Endothelial cell of umbilical vein (primary cell): ENCODE measurements around the gene NUP107. TPM values are rescaled to one million over a fixed set of nuclear protein-coding genes. Genes with fewer than 3 reads are reported as not detected.

Source experiments
- BruUV-seq: library from RNA; stranded (reverse); fragments of 400-500 nt; replicated peaks from 2 replicates; lab custom pipeline; 2021; lab: Mats Ljungman, UMichigan
- CTCF ChIA-PET: fragments of 300-600, 350-600 bp; sonication (Branson Sonifier 250); formaldehyde crosslinking; loops from one replicate; lab custom pipeline; 2021; ENCODE audit warnings: antibody characterized with exemption, inconsistent platforms; lab: Charles Lee
- POLR2A ChIA-PET: fragments of 300-600, 350-600 bp; sonication (Branson Sonifier 250); formaldehyde crosslinking; loops from one replicate; lab custom pipeline; 2021; ENCODE audit warnings: antibody characterized with exemption, inconsistent platforms; lab: Charles Lee
- DNase-seq: peaks from one replicate; pipeline ENCODE4 v3.0.0-alpha.2; 2011; ENCODE audit warnings: low read depth, low spot score
- FAIRE-seq: peaks from 2 replicates; lab custom pipeline; 2011; peaks lifted over from hg19 to GRCh38; lab: Jason Lieb, UNC
- H2AFZ ChIP-seq: 2 replicates; pipeline ENCODE4 v1.6.0; 2012; ENCODE audit warnings: low read depth, low read length, control low read depth, inconsistent platforms
- H3K27ac ChIP-seq: 2 replicates; pipeline ENCODE4 v1.5.1; 2011; ENCODE audit warnings: low read depth, mild to moderate bottlenecking, control low read depth, low read length, moderate library complexity; ENCODE audit not compliant: insufficient read depth
- H3K27me3 ChIP-seq, 2 experiments: 2 replicates each; pipeline versions ENCODE4 v1.6.0 to v1.6.1; 2011; ENCODE audit warnings: low read length in 2 of 2, mixed read lengths in 1 of 2; ENCODE audit not compliant: control insufficient read depth in 2 of 2, insufficient read depth in 2 of 2
- H3K36me3 ChIP-seq, 2 experiments: 2 replicates in 1 of 2; 3 replicates in 1 of 2; pipeline ENCODE4 v1.5.1; 2011; ENCODE audit warnings: low read length in 2 of 2, mild to moderate bottlenecking in 1 of 2, moderate library complexity in 1 of 2; ENCODE audit not compliant: control insufficient read depth in 2 of 2, insufficient read depth in 2 of 2; ENCODE audit errors: extremely low read depth in 1 of 2
- H3K4me1 ChIP-seq: 3 replicates; pipeline ENCODE4 v1.5.1; 2011; ENCODE audit warnings: mild to moderate bottlenecking, low read length; ENCODE audit not compliant: control insufficient read depth, insufficient read depth; ENCODE audit errors: extremely low read depth
- H3K4me2 ChIP-seq: 2 replicates; pipeline ENCODE4 v1.6.1; 2011; ENCODE audit warnings: low read length, control low read depth, mixed read lengths; ENCODE audit not compliant: insufficient read depth
- H3K4me3 ChIP-seq, 3 experiments: fragments of 200-600 bp in 1 of 3; sonication (generic), shearing (Covaris generic) in 1 of 3; replicated peaks in 1 of 3; 2 replicates each; pipeline ENCODE4 v1.5.1; 2011 to 2016; ENCODE audit warnings: control low read depth in 3 of 3, low read length in 3 of 3, mild to moderate bottlenecking in 2 of 3, inconsistent platforms in 1 of 3, low read depth in 1 of 3, moderate library complexity in 1 of 3; ENCODE audit not compliant: insufficient read depth in 1 of 3
- H3K79me2 ChIP-seq: 2 replicates; pipeline ENCODE4 v1.6.0; 2012; ENCODE audit warnings: low read length, inconsistent platforms; ENCODE audit not compliant: control insufficient read depth, insufficient read depth
- H3K9ac ChIP-seq: replicated peaks from 2 replicates; pipeline ENCODE3; 2011; ENCODE audit warnings: low read length, control low read depth; ENCODE audit not compliant: insufficient read depth; ENCODE audit errors: extremely low read depth
- H3K9me1 ChIP-seq: replicated peaks from 3 replicates; pipeline ENCODE4 v1.6.0; 2011; ENCODE audit warnings: mild to moderate bottlenecking, low read length; ENCODE audit not compliant: control insufficient read depth, insufficient read depth; ENCODE audit errors: extremely low read depth
- H3K9me3 ChIP-seq: replicated peaks from 2 replicates; pipeline ENCODE4 v1.5.1; 2012; ENCODE audit warnings: low read length, inconsistent platforms; ENCODE audit not compliant: control insufficient read depth, insufficient read depth
- H4K20me1 ChIP-seq: replicated peaks from 2 replicates; pipeline ENCODE3; 2011; ENCODE audit warnings: mild to moderate bottlenecking, low read length; ENCODE audit not compliant: control insufficient read depth, insufficient read depth; ENCODE audit errors: extremely low read depth
- EZH2 ChIP-seq: IDR thresholded peaks from 2 replicates; pipeline ENCODE4 v1.6.1; 2012; ENCODE audit warnings: borderline replicate concordance, low read depth, mild to moderate bottlenecking, moderate library complexity, low read length, inconsistent platforms; ENCODE audit not compliant: severe bottlenecking
- FOS ChIP-seq: IDR thresholded peaks from 2 replicates; pipeline ENCODE4 v1.6.1; 2011; ENCODE audit warnings: mild to moderate bottlenecking, low read length, moderate library complexity, borderline replicate concordance; ENCODE audit not compliant: insufficient read depth
- GATA2 ChIP-seq: IDR thresholded peaks from 2 replicates; pipeline ENCODE4 v1.7.0; 2011; ENCODE audit warnings: low read depth, mild to moderate bottlenecking, moderate library complexity, mixed read lengths, low read length; ENCODE audit not compliant: insufficient read length, insufficient read depth
- JUN ChIP-seq: IDR thresholded peaks from 2 replicates; pipeline ENCODE4 v1.6.1; 2011; ENCODE audit warnings: borderline replicate concordance, low read depth; ENCODE audit not compliant: insufficient read length, insufficient read depth
- MAX ChIP-seq: IDR thresholded peaks from 2 replicates; pipeline ENCODE4 v1.6.1; 2011; ENCODE audit not compliant: insufficient read depth, insufficient read length
- MYC ChIP-seq: IDR thresholded peaks from one replicate; pipeline ENCODE4 v1.6.1; 2011; ENCODE audit warnings: mild to moderate bottlenecking, low read depth, low read length
- POLR2A ChIP-seq: IDR thresholded peaks from 2 replicates; pipeline ENCODE4 v1.6.1; 2012; ENCODE audit warnings: low read depth, mild to moderate bottlenecking, control low read depth, low read length
- POLR2AphosphoS5 ChIP-seq: IDR thresholded peaks from 2 replicates; pipeline ENCODE4 v1.6.1; 2012; ENCODE audit warnings: low read depth, mild to moderate bottlenecking, control low read depth, low read length, moderate library complexity; ENCODE audit not compliant: insufficient read depth
- dilution Hi-C: fragments of 300-500 bp; cut with MboI; formaldehyde crosslinking; loops from one replicate; pipeline ENCODE4 v1.15.0; 2019; ENCODE audit warnings: low sequenced_read_pairs; ENCODE audit not compliant: extremely low pct_ligation_motif_present
- intact Hi-C: fragments of 100-400 bp; cut with micrococcal nuclease; formaldehyde crosslinking; loops from one replicate; pipeline ENCODE4 v1.10.0; 2022
- polyA plus RNA-seq, 4 experiments: library from polyadenylated mRNA; depleted of rRNA in 3 of 4; stranded (reverse) in 3 of 4; unstranded in 1 of 4; fragments of >200 nt; gene quantifications; 2 replicates each; pipeline versions ENCODE4 v1.2.1 to v1.2.3, GENCODE V29; 2011 to 2012; ENCODE audit warnings: missing spikeins in 1 of 4
- total RNA-seq: library from RNA; stranded (reverse); gene quantifications from 2 replicates; pipeline ENCODE4 v1.2.3, GENCODE V29; 2021
- TF ChIP-seq, protein P1 (sequence below), 2 donors: IDR thresholded peaks; 1 replicate in 1 of 2; 2 replicates in 1 of 2; pipeline ENCODE4 v1.5.1; 2011; ENCODE audit warnings: low read length in 2 of 2, mild to moderate bottlenecking in 2 of 2, moderate library complexity in 2 of 2, control low read depth in 1 of 2, inconsistent platforms in 1 of 2, low read depth in 1 of 2; ENCODE audit not compliant: insufficient read depth in 1 of 2; ENCODE audit errors: extremely low read depth in 1 of 2

Gene NUP107
- total and polyA plus RNA-seq, 2 donors (not counting 3 experiments of a cell fraction or from before 2014, with no cell fraction given) = 24.0 to 78.7 TPM

GRCh38 chr12:68786929-68787328, 100.2 kb downstream of the NUP107 start:
- TF ChIP-seq POLR2A (no peak), POLR2AphosphoS5 (no peak), FOS (no peak), JUN (no peak), EZH2 (no peak), GATA2 (no peak), MYC (no peak), MAX (no peak)
- TF ChIP-seq, protein P1, sequence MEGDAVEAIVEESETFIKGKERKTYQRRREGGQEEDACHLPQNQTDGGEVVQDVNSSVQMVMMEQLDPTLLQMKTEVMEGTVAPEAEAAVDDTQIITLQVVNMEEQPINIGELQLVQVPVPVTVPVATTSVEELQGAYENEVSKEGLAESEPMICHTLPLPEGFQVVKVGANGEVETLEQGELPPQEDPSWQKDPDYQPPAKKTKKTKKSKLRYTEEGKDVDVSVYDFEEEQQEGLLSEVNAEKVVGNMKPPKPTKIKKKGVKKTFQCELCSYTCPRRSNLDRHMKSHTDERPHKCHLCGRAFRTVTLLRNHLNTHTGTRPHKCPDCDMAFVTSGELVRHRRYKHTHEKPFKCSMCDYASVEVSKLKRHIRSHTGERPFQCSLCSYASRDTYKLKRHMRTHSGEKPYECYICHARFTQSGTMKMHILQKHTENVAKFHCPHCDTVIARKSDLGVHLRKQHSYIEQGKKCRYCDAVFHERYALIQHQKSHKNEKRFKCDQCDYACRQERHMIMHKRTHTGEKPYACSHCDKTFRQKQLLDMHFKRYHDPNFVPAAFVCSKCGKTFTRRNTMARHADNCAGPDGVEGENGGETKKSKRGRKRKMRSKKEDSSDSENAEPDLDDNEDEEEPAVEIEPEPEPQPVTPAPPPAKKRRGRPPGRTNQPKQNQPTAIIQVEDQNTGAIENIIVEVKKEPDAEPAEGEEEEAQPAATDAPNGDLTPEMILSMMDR (IDR thresholded peaks at IDR 0.05; ENCODE audit: extremely low read depth in 1 of 2, insufficient read depth in 1 of 2, low read depth in 1 of 2, low read length in 2 of 2) = no peak
- TSS peak; percentile 97 for BruUV-seq
- no peak overlapping the region for H2AFZ ChIP-seq
- intact Hi-C loops (loop anchor here (1.0 kb wide), 3 partner anchors 21 to 101 kb away; partner anchors contain the start of genes MDM2, NUP107 and SLC35E3), dilution Hi-C loops (no loop called here)
- H3K9me1 ChIP-seq = no peaks in the 10 kb centered on the region
- DNase-seq (no peak), FAIRE-seq (no peak)
- H3K27me3 ChIP-seq = no peaks in the 10 kb centered on the region
- H3K9me3 ChIP-seq = no peaks in the 10 kb centered on the region
- no peaks in the 10 kb centered on the region for H3K36me3 ChIP-seq
- H3K27ac ChIP-seq = peak overlapping the region; percentile 87
- ChIA-PET CTCF (interaction anchor here (0.7 to 2.6 kb wide), 14 partner anchors 9 to 1516 kb away, joined by 3 to 35 read pairs (median 4); partner anchors contain the start of genes MDM2 and SLC35E3), POLR2A (interaction anchor here (2.7 kb wide), 1 partner anchor 21 kb away, joined by 21 read pairs; the partner anchor contains the start of gene MDM2)
- peaks cover 18% of the 10 kb centered on the region for H3K4me1 ChIP-seq
- H3K4me2 ChIP-seq = peak overlapping the region; percentile 48
- H3K79me2 ChIP-seq = no peaks in the 10 kb centered on the region
- H3K4me3 ChIP-seq = no peak overlapping the region
- peak overlapping the region; percentile 43 for H3K9ac ChIP-seq
- no peaks in the 10 kb centered on the region for H4K20me1 ChIP-seq
